GM18517 (cell line): Measurements from ENCODE around the gene UBR1.
"Not testable (repeated sequence)": the region's sequence is repeated elsewhere in the genome, so short reads cannot be mapped to it uniquely, and the experiment has no call there.

Experiments
- ATAC-seq: cut with Tn5 transposase; IDR thresholded peaks from one replicate; pipeline ENCODE4 v1.9.1; 2021; ENCODE audit warnings: mild to moderate bottlenecking, moderate library complexity; ENCODE audit not compliant: unreplicated experiment

The UBR1 gene

DNA sequence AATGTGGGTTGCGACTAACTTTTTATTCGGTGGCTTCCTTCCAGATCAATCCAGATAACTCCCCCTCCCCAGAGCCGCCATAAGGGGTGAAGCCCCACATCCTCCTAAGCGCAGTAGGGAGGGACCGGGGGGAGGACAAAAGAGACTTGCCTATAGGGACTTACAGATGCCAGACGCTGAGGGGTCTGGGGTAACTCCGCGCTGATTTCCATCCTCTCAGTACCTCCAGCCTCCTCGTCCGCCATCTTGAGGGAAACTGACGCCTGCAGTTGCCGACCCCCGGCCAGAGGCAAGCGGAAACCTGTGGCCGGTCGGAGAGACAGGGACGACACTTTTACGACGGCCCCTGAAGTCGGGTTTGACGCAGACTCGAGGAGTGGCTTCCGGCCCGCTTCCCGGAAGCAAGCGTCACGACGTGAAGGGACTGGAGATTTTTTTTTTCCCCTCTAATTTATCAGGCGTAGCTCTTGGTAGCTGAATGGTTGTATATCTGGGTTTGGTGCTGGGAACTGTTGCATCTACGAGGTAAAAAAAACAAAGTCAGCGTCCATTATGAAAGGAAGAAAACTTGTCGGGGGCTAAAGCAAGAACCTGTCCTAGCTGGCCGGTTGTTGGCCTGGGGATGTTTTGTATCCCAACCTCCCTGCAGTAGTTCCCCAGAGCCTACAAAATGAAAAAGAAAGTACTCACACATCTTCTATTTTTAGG lies at the start of gene UBR1:
Gene UBR1, minus strand, starts transcription at position 261 of the 708 bp plus-strand sequence. Its CDS starts 16 bp downstream, at position 245.
- ATAC-seq: peak; percentile 72

DNA sequence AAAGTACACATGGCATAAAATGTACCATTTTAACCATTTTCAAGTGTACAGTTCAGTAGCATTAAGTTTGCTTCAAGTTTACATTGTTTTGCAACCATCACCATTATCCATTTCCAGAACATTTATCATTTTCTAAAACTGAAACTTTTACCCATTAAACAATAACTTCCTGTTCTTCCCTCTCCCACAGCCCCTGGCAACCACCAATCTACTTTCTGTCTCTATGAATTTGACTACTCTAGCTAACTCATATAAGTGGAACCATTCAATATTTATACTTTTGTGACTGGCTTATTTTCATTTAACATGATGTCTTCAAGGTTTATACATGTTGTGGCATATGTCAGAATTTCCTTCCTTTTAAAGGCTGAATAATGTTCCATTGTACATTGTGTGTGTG lies 47.4 kb upstream of the UBR1 start:
- no peak for ATAC-seq

DNA sequence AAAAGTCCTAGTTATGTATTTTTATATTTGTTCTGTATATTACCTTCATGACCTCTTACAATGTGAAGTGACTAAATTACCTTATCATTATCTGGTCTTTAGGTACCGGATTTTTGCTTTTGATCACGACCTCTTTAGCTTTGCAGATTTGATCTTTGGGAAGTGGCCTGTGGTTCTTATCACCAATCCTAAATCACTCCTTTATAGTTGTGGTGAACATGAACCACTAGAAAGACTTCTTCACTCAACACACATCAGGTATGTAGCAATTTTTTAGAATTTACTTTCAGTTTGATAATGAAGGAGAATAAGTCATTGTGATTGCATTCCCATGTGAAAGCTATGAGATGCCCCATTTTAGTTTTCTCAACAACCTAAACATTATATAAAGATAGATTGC lies 45.9 kb upstream of the UBR1 start:
- no peak for ATAC-seq

DNA sequence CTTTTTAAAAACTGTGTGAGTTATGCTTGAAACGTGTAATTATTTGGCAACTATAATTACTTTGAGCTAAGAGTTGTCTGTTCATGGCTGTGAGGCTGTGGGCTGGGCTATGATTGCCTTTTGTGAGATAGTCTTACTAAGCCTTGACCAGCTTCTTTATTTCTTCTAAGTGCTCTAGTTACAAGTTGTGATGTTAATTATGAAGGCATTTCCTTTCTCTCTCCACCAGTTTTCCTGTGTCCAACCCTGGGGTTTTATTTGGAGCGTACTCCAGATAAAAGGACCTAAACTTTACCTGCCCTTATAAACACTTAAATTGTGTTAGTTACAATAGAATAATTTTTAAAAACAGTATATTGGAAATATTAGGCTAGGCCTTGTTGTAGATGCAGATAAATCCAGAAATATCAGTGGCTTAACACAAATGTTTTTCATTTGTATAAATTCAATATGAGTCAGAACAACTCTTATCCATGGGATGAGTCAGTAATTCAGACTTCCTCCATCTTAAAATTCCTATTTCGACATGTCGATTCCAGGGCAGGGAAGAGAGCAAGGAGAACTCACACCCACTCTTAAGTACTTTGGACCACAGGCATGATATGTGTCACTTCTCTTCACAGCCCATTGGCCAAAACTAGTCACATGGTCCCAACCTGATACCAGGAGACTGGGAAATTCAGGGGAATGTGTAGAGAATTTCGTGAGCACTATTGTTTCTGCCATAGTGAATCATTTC lies 44.5 kb upstream of the UBR1 start:
- no peak for ATAC-seq

DNA sequence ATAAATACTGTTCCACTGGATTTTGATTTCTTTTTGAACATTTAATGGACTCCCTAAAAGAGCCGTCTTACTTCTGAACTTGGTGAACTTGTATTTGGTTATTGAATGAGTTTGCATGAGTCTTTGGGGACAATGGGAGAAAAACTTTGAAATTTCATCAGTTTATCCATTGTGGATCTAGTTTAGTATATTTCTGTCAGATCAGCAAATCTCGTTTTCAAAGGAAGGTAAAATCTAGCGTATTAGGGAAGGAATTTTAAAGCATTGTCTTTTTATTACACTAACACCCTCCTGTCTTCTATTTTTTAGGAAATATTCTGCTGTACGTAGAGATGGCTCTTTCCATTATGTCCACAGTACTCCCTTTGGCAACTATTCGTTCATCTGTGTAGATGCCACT lies 40.3 kb upstream of the UBR1 start:
- no peak for ATAC-seq

DNA sequence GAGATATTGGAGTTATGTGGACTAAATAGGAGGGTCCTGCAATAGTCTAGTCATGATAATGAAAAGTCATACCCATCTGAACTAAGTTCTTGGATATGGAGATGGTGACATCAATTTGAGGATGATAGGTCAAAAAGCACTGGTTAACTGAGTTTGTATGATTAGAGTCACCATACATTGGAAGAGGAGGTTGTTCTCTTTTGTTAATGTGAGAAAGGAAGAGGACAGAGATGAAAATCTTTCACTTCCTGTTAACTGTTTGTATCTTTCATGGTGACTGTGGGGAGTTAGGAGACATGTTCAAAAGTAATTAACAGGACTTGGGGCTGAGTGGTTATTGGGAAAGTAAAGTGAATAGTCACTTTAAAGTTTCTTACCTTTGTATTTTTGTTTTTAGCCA lies 38.7 kb upstream of the UBR1 start:
- ATAC-seq: no peak

DNA sequence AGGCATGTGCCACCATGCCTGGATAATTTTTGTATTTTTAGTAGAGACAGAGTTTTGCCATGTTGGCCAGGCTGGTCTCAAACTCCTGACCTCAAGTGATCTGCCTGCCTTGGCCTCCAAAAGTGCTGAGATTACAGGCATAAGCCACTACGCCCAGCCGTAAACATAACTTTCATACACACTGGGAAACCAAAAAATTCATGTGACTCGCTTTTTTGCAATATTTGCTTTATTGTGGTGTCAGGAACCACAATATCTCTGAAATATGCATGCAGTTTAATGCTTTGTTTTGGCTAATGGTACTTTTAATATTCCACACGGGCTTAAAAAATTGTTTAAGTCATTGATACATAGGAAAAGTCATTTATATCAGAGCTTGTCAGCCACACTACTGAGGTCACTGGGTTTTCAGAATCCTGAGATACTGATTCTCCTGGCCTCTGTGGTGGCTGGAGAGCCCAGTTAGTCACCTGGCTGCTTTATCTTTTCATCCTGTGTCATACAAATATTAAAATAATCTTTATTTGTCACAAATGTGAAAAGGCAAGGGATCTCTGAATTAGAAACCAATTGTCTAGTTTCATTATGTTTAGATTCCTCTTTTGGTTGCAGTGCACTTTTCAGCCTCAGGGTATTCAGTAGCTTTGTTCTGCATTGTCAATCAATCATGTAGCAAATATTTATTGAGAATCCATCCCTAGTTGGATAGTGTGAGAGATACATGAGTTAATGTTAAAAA lies 37.5 kb upstream of the UBR1 start:
- no peak for ATAC-seq

DNA sequence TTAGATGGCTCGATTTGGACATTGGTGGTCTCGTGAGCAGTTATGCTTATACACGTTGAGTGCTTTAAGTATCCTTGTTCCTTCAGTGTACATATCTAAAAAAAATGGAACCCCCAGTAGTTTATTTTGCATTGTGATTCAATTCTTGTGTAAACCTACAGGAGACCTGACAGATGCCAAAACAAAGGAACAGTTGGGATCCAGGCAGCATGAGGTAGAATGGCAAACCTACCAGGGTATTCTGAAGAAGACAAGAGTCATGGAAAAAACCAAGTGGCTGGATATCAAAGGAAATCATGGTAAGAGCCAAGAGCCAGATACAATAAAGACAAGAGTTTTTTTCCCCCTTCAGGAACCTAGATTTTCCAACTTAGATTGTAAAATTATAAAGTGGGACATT lies 29.5 kb upstream of the UBR1 start:
- no peak for ATAC-seq

DNA sequence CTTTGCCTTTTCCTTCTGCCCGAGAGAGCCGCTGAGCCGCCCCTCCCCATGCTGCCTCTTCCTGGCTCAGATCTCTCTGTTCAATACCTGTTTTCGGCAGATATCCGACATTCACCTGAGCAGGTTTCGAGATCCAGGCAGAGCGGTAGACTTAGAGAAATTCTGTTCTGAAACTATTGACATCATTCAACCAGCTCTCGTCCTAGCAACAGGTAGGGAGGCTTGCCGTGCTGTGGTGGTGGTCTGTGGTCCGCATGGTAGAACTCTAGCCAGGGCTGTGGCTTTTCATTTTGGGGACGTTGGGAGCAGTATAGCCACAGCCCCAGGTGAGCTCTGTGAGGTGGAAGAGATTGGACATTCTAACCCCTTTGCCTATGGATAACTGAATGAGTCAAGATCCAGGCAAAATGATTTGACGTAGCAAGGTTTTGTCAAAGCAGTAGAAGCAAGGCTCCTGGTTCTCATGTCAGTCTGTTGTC lies 28.4 kb upstream of the UBR1 start:
- ATAC-seq: no peak

DNA sequence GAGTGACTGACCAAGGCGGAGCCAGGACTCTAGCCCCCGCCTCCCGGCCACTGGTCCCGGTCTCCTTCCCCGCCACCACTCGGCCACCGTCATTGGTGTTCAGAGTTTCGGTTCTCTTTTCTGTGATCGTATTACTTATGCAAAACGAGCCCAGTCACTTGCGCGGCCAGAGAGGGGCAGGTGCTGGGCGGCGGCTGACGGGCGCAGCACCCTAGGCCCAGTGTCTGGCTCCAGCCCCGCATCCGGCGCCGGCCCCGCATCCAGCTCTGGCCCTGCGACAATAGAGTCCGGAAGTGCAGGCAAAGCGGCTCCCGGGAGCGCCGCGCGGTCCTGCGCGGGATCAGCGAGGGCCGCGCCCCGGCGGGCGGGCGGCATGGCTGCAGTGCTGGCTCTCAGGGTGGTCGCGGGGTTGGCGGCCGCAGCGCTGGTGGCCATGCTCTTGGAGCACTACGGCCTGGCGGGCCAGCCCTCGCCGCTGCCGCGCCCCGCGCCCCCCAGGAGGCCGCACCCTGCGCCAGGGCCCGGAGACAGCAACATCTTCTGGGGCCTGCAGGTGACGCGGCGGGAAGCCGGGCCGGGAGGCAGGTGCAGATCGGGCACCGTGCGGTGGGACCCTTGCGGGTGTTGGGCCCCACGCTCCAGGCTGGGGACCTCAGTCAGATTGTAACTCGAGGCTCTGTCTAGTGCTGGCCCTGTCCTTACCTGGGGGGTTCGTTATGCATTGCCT lies 27.8 kb upstream of the UBR1 start, which contains the start of gene TMEM62:
Gene TMEM62, plus strand, starts transcription at position 157 of the 727 bp plus-strand sequence. Its CDS starts 217 bp downstream, at position 374.
- ATAC-seq: peak; percentile 95

DNA sequence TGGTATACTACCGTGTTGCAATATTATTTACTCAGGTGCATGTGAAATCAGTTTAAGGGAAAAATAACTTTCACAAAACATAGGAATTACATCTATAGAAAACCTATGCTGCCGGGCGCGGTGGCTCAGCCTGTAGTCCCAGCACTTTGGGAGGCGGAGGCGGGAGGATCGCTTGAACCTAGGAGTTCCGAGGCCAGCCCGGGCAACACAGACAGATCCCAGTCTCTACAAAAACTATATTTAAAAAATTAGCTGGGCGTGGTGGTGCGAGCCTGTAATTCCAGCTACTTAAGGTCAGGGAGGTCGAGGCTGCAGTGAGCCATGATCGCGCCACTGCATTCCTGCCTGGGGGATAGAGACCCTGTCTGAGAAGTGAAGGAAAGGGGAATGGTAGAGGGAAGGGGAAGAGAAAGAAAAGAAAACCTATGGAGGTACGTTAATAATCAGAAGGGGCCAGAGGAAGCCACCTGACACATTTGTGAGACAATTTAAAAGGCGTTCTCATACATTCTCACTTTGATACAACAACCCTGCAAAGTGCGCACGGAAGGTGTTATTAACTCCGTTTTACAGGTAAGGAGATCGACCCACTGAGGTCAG lies 27.1 kb upstream of the UBR1 start:
- ATAC-seq: no peak

DNA sequence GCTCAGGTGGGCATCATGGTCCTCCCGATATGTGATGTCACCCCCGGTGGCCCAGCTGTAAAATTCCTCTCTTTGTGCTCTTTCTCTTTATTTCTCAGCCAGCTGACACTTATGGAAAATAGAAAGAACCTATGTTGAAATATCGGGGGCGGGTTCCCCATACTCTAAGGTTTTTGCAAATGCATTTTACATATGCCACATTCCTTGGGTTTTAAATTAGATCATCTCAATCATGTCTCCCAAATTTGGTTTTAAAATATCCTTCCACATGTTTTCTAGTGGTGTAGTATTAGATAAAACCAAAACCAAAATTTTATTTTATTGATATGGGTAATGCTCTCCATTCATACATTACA lies 23.1 kb upstream of the UBR1 start:
- ATAC-seq: no peak

DNA sequence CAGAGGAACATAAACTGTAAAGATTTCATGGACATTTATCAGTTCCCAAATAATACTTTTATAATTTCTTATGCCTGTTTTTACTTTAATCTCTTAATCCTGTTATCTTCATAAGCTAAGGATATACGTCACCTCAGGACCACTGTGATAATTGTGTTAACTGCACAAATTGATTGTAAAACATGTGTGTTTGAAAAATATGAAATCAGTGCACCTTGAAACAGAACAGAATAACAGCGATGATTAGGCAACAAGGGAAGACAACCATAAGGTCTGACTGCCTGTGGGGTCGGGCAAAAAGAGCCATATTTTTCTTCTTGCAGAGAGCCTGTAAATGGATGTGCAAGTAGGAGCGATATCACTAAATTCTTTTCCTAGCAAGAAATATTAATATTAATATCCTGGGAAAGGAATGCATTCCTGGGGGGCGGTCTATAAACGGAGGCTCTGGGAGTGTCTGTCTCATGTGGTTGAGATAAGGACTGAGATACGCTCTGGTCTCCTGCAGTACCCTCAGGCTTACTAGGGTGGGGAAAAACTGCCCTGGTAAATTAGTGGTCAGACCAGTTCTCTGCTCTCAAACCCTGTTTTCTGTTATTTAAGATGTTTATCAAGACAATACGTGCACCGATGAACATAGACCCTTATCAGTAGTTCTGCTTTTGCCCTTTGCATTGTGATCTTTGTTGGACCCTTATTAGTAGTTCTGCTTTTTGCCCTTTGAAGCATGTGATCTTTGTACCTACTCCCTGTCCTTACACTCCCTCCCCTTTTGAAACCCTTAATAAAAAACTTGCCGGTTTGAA lies 22.5 kb upstream of the UBR1 start:
- not testable (repeated sequence) for ATAC-seq

DNA sequence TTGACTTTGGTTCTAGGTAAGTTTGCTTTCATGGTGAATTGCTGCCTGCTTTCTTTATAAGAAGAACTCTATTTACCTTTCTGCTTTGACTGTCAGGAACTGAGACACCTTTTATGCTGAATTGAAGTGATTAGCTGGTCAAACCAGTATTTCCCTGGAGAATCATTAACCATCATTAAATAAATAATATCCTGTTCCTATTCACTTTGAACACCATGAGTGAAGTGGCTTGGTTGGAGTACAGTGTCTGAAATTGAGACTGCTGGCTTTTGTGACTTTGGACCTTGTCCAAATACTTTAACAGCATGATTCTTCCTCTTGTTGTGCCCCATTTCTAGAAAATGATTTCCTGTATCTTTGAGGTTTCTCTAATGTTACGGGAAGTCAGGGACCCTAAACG lies 21.9 kb upstream of the UBR1 start:
- ATAC-seq: no peak

DNA sequence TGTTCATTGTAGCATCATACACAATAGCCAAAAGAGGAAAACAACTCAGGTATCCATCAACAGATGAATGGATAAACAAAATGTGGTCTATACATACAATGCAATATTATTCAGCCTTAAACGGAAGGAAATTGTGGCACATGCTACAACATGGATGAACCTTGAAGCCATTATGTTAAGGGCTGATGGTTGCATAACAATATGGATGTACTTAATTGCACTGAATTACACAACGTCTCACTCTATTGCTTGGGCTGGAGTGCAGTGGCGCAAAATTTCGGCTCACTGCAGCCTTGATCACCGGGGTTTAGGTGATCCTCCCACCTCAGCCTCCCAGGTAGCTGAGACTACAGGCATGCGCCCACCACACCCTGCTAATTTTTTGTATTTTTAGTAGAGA lies 20.5 kb upstream of the UBR1 start:
- no peak for ATAC-seq

DNA sequence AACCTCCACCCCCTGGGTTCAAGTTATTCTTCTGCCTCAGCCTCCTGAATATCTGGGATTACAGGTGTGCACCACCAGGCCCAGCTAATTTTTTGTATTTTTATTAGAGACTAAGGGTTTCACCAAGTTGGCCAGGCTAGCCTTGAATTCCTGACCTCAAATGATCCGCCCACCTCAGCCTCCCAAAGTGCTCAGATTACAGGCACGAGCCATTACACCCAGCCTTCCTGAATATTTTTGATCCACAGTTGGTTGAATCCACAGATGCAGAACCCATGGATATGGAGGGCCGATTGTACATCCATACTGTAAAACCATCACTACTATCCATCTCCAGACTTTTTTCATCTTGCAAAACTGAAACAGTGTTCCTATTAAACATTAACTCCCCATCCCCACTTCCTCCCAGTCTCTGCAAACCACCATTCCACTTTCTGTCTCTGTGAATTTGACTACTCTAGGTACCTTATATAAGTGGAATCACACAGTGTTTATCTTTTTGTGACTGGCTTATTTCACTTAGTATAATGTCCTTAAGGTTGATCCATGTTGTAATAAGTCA lies 19.3 kb upstream of the UBR1 start:
- ATAC-seq: no peak

DNA sequence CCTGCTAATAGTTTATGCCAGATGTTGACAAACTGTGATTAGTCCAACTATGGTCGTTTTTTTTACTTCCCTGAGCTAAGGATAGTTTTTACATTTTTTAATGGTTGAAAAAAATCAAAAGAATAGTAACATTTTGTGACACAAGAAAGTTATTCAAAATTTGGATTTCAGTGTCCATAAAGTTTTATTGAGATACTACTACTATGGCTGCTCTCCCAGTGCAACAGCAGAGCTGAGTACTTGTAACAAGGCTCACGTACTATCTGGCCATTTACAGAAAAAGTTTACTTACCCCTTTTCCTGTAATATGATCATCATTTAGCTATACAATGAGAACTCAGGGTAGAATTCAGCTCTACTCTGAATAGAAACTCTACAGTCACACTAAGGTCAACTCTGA lies 16.0 kb upstream of the UBR1 start:
- no peak for ATAC-seq

DNA sequence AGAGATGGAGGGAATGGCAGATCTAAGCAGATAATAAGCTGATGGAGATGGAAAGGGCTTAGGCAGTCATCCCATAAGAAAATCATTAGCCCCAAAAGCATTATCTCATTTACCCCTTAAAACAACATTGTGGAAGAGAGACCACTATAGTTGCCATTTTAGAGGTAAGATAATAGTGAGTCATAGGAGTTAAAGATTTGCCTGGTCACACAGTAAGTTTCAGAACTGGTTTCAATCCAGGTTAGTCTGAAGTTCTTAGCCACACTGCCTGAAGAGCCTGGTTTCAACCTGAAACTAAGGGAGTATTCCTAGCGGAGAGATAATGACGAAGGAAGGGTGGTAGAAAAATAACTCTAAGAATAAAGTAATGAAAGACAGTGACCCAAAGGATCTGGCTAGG lies 13.0 kb upstream of the UBR1 start:
- ATAC-seq: no peak

DNA sequence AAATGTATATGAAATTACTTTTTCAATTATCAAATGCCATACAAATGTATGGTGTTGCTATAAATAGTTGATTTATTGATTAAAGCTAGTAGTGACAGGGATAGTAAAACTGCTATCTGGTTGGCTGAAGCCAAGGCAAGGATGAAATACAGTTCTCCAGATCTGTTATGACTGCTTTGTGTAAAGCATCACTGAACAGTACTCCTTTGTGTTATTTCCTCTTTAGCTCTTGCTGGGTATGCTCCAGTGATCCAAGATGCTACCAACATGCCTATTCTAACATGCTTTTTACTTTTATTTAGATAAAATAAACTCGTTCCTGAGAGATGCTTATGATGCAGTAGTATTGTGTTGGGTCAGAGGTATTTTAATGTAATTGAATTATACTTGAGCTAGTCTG lies 12.4 kb upstream of the UBR1 start:
- no peak for ATAC-seq

DNA sequence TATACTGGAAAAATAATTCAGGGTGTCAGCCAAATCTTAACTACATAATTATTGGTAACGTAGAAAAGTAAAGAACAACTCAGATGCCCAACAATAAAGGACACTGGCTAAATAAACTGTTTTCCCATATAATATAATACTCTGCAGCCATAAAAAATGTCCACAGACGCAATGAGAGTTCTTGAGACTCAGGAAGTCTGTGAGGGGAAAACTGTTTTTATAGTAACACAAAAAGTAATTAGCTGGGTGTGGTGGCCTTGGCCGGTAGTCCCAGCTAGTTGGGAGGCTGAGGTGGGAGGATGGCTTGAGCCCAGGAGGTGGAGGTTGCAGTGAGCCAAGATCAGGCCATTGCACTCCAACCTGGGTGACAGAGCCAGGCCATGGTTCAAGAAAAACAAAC lies 5.5 kb upstream of the UBR1 start:
- ATAC-seq: no peak
